HepG2 (cell line): Measurements from ENCODE around the gene CENATAC. TPM values are rescaled to one million over a fixed set of nuclear protein-coding genes. Genes with fewer than 3 reads are reported as not detected.

Experiments used
- CEBPG ChIP-seq: IDR thresholded peaks from 2 replicates; pipeline ENCODE4 v1.6.1; 2016
- GLI4 ChIP-seq: sonication (generic); formaldehyde crosslinking; IDR thresholded peaks from 2 replicates; pipeline ENCODE4 v1.5.1; 2020; ENCODE audit warnings: missing genetic modification reagents, mild to moderate bottlenecking, moderate library complexity, borderline replicate concordance
- HNF4G ChIP-seq, 2 experiments: sonication (generic) in 1 of 2; formaldehyde crosslinking in 1 of 2; IDR thresholded peaks; 2 replicates each; pipeline versions ENCODE4 v1.4.0 to v1.6.1; 2011 to 2020; ENCODE audit warnings: borderline replicate concordance in 2 of 2, low read depth in 2 of 2, mild to moderate bottlenecking in 2 of 2, low read length in 1 of 2, missing genetic modification reagents in 1 of 2, moderate library complexity in 1 of 2
- NFKB2 ChIP-seq: sonication (generic); formaldehyde crosslinking; IDR thresholded peaks from 2 replicates; pipeline ENCODE4 v1.4.0; 2020; ENCODE audit warnings: missing genetic modification reagents, borderline replicate concordance
- PHF21A ChIP-seq: sonication (generic); formaldehyde crosslinking; IDR thresholded peaks from 2 replicates; pipeline ENCODE4 v1.5.0; 2020; ENCODE audit warnings: mild to moderate bottlenecking, missing genetic modification reagents
- SALL1 ChIP-seq: sonication (generic); formaldehyde crosslinking; IDR thresholded peaks from 2 replicates; pipeline ENCODE4 v1.8.0; 2022; ENCODE audit warnings: mild to moderate bottlenecking, missing genetic modification reagents
- SSRP1 ChIP-seq: IDR thresholded peaks from 2 replicates; pipeline ENCODE4 v1.6.1; 2016; ENCODE audit warnings: control low read depth
- polyA plus RNA-seq, 8 experiments: library from polyadenylated mRNA; depleted of rRNA in 3 of 8; stranded (reverse) in 7 of 8; unstranded in 1 of 8; fragments of >200 nt; fragmentation: Illumina TruSeq in 4 of 8; extraction: Trizol in 4 of 8; gene quantifications; 2 replicates each; pipeline versions ENCODE4 v1.2.1 to v1.2.3, GENCODE V29; 2011 to 2016; ENCODE audit warnings: low read depth in 4 of 8, missing spikeins in 1 of 8, mixed read lengths in 1 of 8; ENCODE audit not compliant: insufficient read depth in 1 of 8
- total RNA-seq, 5 experiments: library from RNA; depleted of rRNA; stranded (reverse); fragments of >200 nt; fragmentation: Illumina TruSeq; extraction: Trizol; gene quantifications; 2 replicates each; pipeline ENCODE4 v1.2.3, GENCODE V29; 2016; ENCODE audit warnings: low read depth in 1 of 5
- TF ChIP-seq, protein P1 (sequence below): sonication (generic); formaldehyde crosslinking; IDR thresholded peaks from 2 replicates; pipeline ENCODE4 v1.4.0; 2020; ENCODE audit warnings: missing genetic modification reagents
- TF ChIP-seq, protein P2 (sequence below): sonication (generic); formaldehyde crosslinking; IDR thresholded peaks from 2 replicates; pipeline ENCODE4 v1.5.0; 2020; ENCODE audit warnings: mild to moderate bottlenecking, missing genetic modification reagents, borderline replicate concordance

CENATAC gene
- total and polyA plus RNA-seq, 2 of the 13 experiments (the other 11 are each of a cell fraction or from before 2014, with no cell fraction given), result 21.7 to 25.0 TPM

DNA sequence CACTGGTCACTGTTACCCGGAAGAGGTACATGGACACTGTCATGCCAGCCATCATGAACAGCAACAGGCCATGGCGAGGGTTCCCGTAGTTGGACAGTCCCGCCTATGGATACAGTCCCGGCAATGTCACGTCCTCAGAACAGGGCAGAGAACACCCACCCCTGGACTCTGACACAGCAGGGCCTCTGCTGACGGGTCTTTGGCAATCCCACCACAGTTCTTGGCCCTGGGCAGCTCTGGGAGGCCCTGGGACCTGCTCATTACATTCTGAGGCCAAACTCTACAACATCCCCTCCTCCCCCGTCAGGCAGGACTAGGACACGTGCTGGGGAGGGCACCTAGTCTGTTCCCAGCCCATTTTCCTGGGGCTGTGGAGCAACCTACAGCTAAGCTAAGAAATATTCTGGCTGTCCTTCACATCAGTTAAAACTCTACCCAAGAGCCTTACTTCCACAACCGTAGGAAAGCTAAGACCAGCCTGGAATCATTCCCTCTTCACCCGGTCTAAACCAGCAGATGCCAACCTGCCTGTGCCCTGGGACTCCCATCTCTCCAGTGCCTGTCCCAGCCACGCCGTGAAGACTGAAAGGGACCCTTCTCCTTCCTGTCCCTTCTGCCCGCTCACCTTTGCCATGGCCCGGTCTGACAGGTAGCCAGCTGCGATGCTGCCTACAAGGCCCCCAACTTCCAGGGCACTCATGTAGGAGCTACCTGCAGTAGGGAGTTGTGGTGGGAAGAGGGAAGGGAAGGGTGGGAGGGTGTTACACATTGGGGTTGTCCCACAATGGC is 28.2 kb downstream of the CENATAC start (continued):
- TF ChIP-seq HNF4G (IDR thresholded peaks at IDR 0.05; ENCODE audit: borderline replicate concordance, low read depth, low read length) (peak; percentile 68), HNF4G (CRISPR knock-in tag; IDR thresholded peaks at IDR 0.05; ENCODE audit: borderline replicate concordance, low read depth) (no peak), GLI4 (CRISPR knock-in tag) (no peak), SALL1 (CRISPR knock-in tag) (peak; percentile 17; the same call in 1 of the 2 replicates), PHF21A (CRISPR knock-in tag) (0 out of 2 replicates have a peak, but pooled peaks have one; percentile 29), CEBPG (CRISPR knock-in tag) (peak; percentile 37), NFKB2 (CRISPR knock-in tag) (peak; percentile 33; the same call in 1 of the 2 replicates), SSRP1 (CRISPR knock-in tag) (0 out of 2 replicates have a peak, but pooled peaks have one; percentile 23)
- TF ChIP-seq, protein P1, sequence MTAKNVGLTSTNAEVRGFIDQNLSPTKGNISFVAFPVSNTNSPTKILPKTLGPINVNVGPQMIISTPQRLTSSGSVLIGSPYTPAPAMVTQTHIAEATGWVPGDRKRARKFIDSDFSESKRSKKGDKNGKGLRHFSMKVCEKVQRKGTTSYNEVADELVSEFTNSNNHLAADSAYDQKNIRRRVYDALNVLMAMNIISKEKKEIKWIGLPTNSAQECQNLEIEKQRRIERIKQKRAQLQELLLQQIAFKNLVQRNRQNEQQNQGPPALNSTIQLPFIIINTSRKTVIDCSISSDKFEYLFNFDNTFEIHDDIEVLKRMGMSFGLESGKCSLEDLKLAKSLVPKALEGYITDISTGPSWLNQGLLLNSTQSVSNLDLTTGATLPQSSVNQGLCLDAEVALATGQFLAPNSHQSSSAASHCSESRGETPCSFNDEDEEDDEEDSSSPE (CRISPR knock-in tag), result 0 out of 2 replicates have a peak, but pooled peaks have one; percentile 30
- TF ChIP-seq, protein P2, sequence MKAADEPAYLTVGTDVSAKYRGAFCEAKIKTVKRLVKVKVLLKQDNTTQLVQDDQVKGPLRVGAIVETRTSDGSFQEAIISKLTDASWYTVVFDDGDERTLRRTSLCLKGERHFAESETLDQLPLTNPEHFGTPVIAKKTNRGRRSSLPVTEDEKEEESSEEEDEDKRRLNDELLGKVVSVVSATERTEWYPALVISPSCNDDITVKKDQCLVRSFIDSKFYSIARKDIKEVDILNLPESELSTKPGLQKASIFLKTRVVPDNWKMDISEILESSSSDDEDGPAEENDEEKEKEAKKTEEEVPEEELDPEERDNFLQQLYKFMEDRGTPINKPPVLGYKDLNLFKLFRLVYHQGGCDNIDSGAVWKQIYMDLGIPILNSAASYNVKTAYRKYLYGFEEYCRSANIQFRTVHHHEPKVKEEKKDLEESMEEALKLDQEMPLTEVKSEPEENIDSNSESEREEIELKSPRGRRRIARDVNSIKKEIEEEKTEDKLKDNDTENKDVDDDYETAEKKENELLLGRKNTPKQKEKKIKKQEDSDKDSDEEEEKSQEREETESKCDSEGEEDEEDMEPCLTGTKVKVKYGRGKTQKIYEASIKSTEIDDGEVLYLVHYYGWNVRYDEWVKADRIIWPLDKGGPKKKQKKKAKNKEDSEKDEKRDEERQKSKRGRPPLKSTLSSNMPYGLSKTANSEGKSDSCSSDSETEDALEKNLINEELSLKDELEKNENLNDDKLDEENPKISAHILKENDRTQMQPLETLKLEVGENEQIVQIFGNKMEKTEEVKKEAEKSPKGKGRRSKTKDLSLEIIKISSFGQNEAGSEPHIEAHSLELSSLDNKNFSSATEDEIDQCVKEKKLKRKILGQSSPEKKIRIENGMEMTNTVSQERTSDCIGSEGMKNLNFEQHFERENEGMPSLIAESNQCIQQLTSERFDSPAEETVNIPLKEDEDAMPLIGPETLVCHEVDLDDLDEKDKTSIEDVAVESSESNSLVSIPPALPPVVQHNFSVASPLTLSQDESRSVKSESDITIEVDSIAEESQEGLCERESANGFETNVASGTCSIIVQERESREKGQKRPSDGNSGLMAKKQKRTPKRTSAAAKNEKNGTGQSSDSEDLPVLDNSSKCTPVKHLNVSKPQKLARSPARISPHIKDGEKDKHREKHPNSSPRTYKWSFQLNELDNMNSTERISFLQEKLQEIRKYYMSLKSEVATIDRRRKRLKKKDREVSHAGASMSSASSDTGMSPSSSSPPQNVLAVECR (CRISPR knock-in tag), result peak; percentile 42
- TF ChIP-seq, all 625 proteins: peak for 51
